Activated T-helper 1 cell treated with anti-CD3 and anti-CD28 coated beads, Interleukin-12 subunit alpha, Interleukin-12 subunit beta, Interleukin-2, Interleukin-4 antibody, amounts not matched to agents 30 ng/mL and 10 ng/mL and 1 ng/mL, durations not matched to agents 14 hours and 24 hours and 36 hours (primary cell): ENCODE measurements around the gene GRK3. TPM values are rescaled to one million over a fixed set of nuclear protein-coding genes. Genes with fewer than 3 reads are reported as not detected.
"Not testable (repeated sequence)": the region's sequence is repeated elsewhere in the genome, so short reads cannot be mapped to it uniquely, and the experiment has no call there.

Experiments used
- DNase-seq: peaks from one replicate; pipeline ENCODE4 v3.0.0; 2021; ENCODE audit warnings: low spot score
- H3K27ac Mint-ChIP-seq: one replicate; pipeline ENCODE4 v1.8.0; 2021; ENCODE audit warnings: mild to moderate bottlenecking, mixed read lengths
- H3K27me3 Mint-ChIP-seq: one replicate; pipeline ENCODE4 v1.8.0; 2022; ENCODE audit warnings: mild to moderate bottlenecking, moderate library complexity, mixed read lengths; ENCODE audit not compliant: insufficient read depth
- H3K36me3 Mint-ChIP-seq: one replicate; pipeline ENCODE4 v1.8.0; 2021; ENCODE audit warnings: low read depth, mixed read lengths
- H3K4me1 Mint-ChIP-seq: one replicate; pipeline ENCODE4 v1.8.0; 2021; ENCODE audit warnings: low read depth, mixed read lengths
- H3K4me3 Mint-ChIP-seq: one replicate; pipeline ENCODE4 v1.8.0; 2021; ENCODE audit warnings: mild to moderate bottlenecking, moderate library complexity, mixed read lengths
- H3K9me3 Mint-ChIP-seq: one replicate; pipeline ENCODE4 v1.8.0; 2021; ENCODE audit warnings: mixed read lengths
- intact Hi-C: fragments of 100-400 bp; cut with micrococcal nuclease; formaldehyde crosslinking; loops from one replicate; pipeline ENCODE4 v1.15.1; 2024
- total RNA-seq: library from RNA; stranded (reverse); gene quantifications from 2 replicates; pipeline ENCODE4 v1.2.3, GENCODE V29; 2022

The GRK3 gene
- total RNA-seq, result 33.0 and 38.2 TPM in 2 replicates

- no peaks in the 10 kb centered on the region for H3K9me3 Mint-ChIP-seq
- H3K27me3 Mint-ChIP-seq, result no peaks in the 10 kb centered on the region
- peak within 1 kb of the TSS; percentile 94 for H3K4me3 Mint-ChIP-seq
- intact Hi-C loops, result loop anchor here (1.0 to 10.0 kb wide), 7 partner anchors 58 to 490 kb away; no protein-coding TSS in a partner anchor
- DNase-seq, result peak; percentile 70
- H3K27ac Mint-ChIP-seq, result peak within 1 kb of the TSS; percentile 88
- peaks cover 3% of the 10 kb centered on the region for H3K36me3 Mint-ChIP-seq
- peaks cover 65% of the 10 kb centered on the region for H3K4me1 Mint-ChIP-seq
Measured at GRCh38 chr22:25564320-25564978, at the start of gene GRK3. Gene GRK3 (plus strand): TSS chr22:25564675. CDS start chr22:25565041, 366 bp downstream.

GRCh38 chr22:25518000-25518663 is 46.3 kb upstream of the GRK3 start:
- no peak for DNase-seq
- intact Hi-C loops, result no loop called here
- Mint-ChIP-seq H3K27me3 (no peaks in the 10 kb centered on the region), H3K4me1 (no peaks in the 10 kb centered on the region), H3K4me3 (no peak overlapping the region), H3K9me3 (peaks cover 3% of the 10 kb centered on the region), H3K27ac (no peak overlapping the region), H3K36me3 (peaks cover 5% of the 10 kb centered on the region)

- H3K4me1 Mint-ChIP-seq, result no peaks in the 10 kb centered on the region
- H3K27me3 Mint-ChIP-seq, result no peaks in the 10 kb centered on the region
- no peak overlapping the region for H3K27ac Mint-ChIP-seq
- intact Hi-C loops, result no loop called here
- peaks cover 14% of the 10 kb centered on the region for H3K36me3 Mint-ChIP-seq
- peaks cover 23% of the 10 kb centered on the region for H3K9me3 Mint-ChIP-seq
- H3K4me3 Mint-ChIP-seq, result no peak overlapping the region
- DNase-seq, result no peak
Measured at GRCh38 chr22:25525376-25525775, 39.1 kb upstream of the GRK3 start.

- DNase-seq, H3K27ac Mint-ChIP-seq, H3K4me1 Mint-ChIP-seq, intact Hi-C loops, H3K27me3 Mint-ChIP-seq, H3K4me3 Mint-ChIP-seq: not testable (repeated sequence)
- Mint-ChIP-seq H3K36me3 (peaks cover 18% of the 10 kb centered on the region), H3K9me3 (peaks cover 28% of the 10 kb centered on the region)
Measured at GRCh38 chr22:25525804-25526584, 38.5 kb upstream of the GRK3 start.

- H3K9me3 Mint-ChIP-seq, result peaks cover 25% of the 10 kb centered on the region
- H3K27me3 Mint-ChIP-seq, H3K27ac Mint-ChIP-seq, H3K4me3 Mint-ChIP-seq, DNase-seq, H3K4me1 Mint-ChIP-seq, intact Hi-C loops: not testable (repeated sequence)
- H3K36me3 Mint-ChIP-seq, result peaks cover 15% of the 10 kb centered on the region
Measured at GRCh38 chr22:25527016-25527415, 37.5 kb upstream of the GRK3 start.

- H3K27ac Mint-ChIP-seq, intact Hi-C loops, H3K27me3 Mint-ChIP-seq, H3K4me3 Mint-ChIP-seq, H3K4me1 Mint-ChIP-seq, DNase-seq: not testable (repeated sequence)
- H3K36me3 Mint-ChIP-seq, result peaks cover 14% of the 10 kb centered on the region
- H3K9me3 Mint-ChIP-seq, result peaks cover 25% of the 10 kb centered on the region
Measured at GRCh38 chr22:25528068-25528467, 36.4 kb upstream of the GRK3 start.

- H3K27me3 Mint-ChIP-seq, intact Hi-C loops, H3K4me1 Mint-ChIP-seq, DNase-seq, H3K27ac Mint-ChIP-seq, H3K4me3 Mint-ChIP-seq: not testable (repeated sequence)
- Mint-ChIP-seq H3K9me3 (peaks cover 25% of the 10 kb centered on the region), H3K36me3 (peaks cover 14% of the 10 kb centered on the region)
Measured at GRCh38 chr22:25529059-25529458, 35.4 kb upstream of the GRK3 start.

GRCh38 chr22:25529541-25530137 is 34.8 kb upstream of the GRK3 start:
- DNase-seq, H3K27me3 Mint-ChIP-seq, H3K4me3 Mint-ChIP-seq, intact Hi-C loops, H3K4me1 Mint-ChIP-seq, H3K27ac Mint-ChIP-seq: not testable (repeated sequence)
- peaks cover 11% of the 10 kb centered on the region for H3K36me3 Mint-ChIP-seq
- peaks cover 19% of the 10 kb centered on the region for H3K9me3 Mint-ChIP-seq

- H3K27me3 Mint-ChIP-seq, DNase-seq, H3K4me3 Mint-ChIP-seq, H3K9me3 Mint-ChIP-seq, H3K27ac Mint-ChIP-seq, H3K4me1 Mint-ChIP-seq, H3K36me3 Mint-ChIP-seq, intact Hi-C loops: not testable (repeated sequence)
Measured at GRCh38 chr22:25531677-25532076, 32.8 kb upstream of the GRK3 start.

GRCh38 chr22:25534724-25535123 is 29.8 kb upstream of the GRK3 start:
- Mint-ChIP-seq H3K27me3 (peaks cover 5% of the 10 kb centered on the region), H3K9me3 (peaks cover 5% of the 10 kb centered on the region), H3K36me3 (peaks cover 4% of the 10 kb centered on the region), H3K4me3 (no peak overlapping the region), H3K4me1 (no peaks in the 10 kb centered on the region), H3K27ac (no peak overlapping the region)
- intact Hi-C loops, result no loop called here
- DNase-seq, result no peak

- intact Hi-C loops, result no loop called here
- Mint-ChIP-seq H3K36me3 (no peaks in the 10 kb centered on the region), H3K27me3 (peaks cover 5% of the 10 kb centered on the region), H3K27ac (no peak overlapping the region), H3K4me1 (no peaks in the 10 kb centered on the region), H3K9me3 (no peaks in the 10 kb centered on the region), H3K4me3 (no peak overlapping the region)
- no peak for DNase-seq
Measured at GRCh38 chr22:25536589-25536988, 27.9 kb upstream of the GRK3 start.

GRCh38 chr22:25540166-25540907 is 24.1 kb upstream of the GRK3 start:
- Mint-ChIP-seq H3K36me3 (peaks cover 4% of the 10 kb centered on the region), H3K9me3 (no peaks in the 10 kb centered on the region), H3K4me3 (no peak overlapping the region), H3K27me3 (peaks cover 5% of the 10 kb centered on the region), H3K27ac (no peak overlapping the region), H3K4me1 (peaks cover 10% of the 10 kb centered on the region)
- intact Hi-C loops, result no loop called here
- DNase-seq, result no peak
